SK-N-SH (cell line): ENCODE data around the gene PFKFB3. TPM values are rescaled to one million over a fixed set of nuclear protein-coding genes. Genes with fewer than 3 reads are reported as not detected.

Experiments
- CTCF ChIA-PET: fragments of 300-600, 350-600 bp; formaldehyde crosslinking; extraction: SDS; loops from one replicate; lab custom pipeline; 2021; lab: Yijun Ruan, JAX
- POLR2A ChIA-PET: fragments of 350-600 bp; sonication (Branson Sonifier 250); formaldehyde crosslinking; extraction: SDS; loops from one replicate; lab custom pipeline; 2020; ENCODE audit warnings: antibody characterized with exemption, inconsistent platforms; lab: Yijun Ruan, JAX
- DNase-seq: peaks from one replicate; pipeline ENCODE4 v3.0.0; 2012
- H2AFZ ChIP-seq: fragments of 200-600 bp; sonication (generic); 2 replicates; pipeline ENCODE4 v1.8.1; 2016; ENCODE audit warnings: antibody characterized with exemption, mild to moderate bottlenecking, low read depth
- H3F3A ChIP-seq: fragments of 200-600 bp; sonication (generic); replicated peaks from 2 replicates; pipeline ENCODE3; 2016; ENCODE audit warnings: antibody characterized with exemption, mild to moderate bottlenecking; ENCODE audit not compliant: insufficient read depth
- H3K27ac ChIP-seq, 2 experiments: fragments of 200-500 bp in 1 of 2; fragments of 200-600 bp in 1 of 2; sonication (Bioruptor generic) in 1 of 2; sonication (generic), shearing (Covaris generic) in 1 of 2; 2 replicates each; pipeline versions ENCODE4 v1.5.1 to v1.6.1; 2014 to 2016; ENCODE audit warnings: low read depth in 2 of 2, inconsistent platforms in 1 of 2, low read length in 1 of 2, mild to moderate bottlenecking in 1 of 2, mixed read lengths in 1 of 2
- H3K27me3 ChIP-seq: fragments of 200-600 bp; sonication (generic), shearing (Covaris generic); 2 replicates; pipeline ENCODE4 v1.6.1; 2016; ENCODE audit warnings: mixed run types; ENCODE audit not compliant: insufficient read depth
- H3K36me3 ChIP-seq, 2 experiments: fragments of 200-500 bp in 1 of 2; fragments of 200-600 bp in 1 of 2; sonication (Bioruptor generic) in 1 of 2; sonication (generic) in 1 of 2; replicated peaks in 1 of 2; 2 replicates each; pipeline versions ENCODE3 to v1.5.1; 2014 to 2016; ENCODE audit warnings: low read length in 1 of 2, mild to moderate bottlenecking in 1 of 2; ENCODE audit not compliant: insufficient read depth in 2 of 2, control insufficient read depth in 1 of 2
- H3K4me1 ChIP-seq, 2 experiments: fragments of 200-500 bp in 1 of 2; fragments of 200-600 bp in 1 of 2; sonication (Bioruptor generic) in 1 of 2; sonication (generic), shearing (Covaris generic) in 1 of 2; 2 replicates each; pipeline versions ENCODE4 v1.5.1 to v1.6.1; 2014 to 2016; ENCODE audit warnings: low read depth in 1 of 2, low read length in 1 of 2, mixed run types in 1 of 2; ENCODE audit not compliant: insufficient read depth in 2 of 2, control insufficient read depth in 1 of 2
- H3K4me2 ChIP-seq: fragments of 200-600 bp; sonication (generic), shearing (Covaris generic); 2 replicates; pipeline ENCODE4 v1.6.1; 2017; ENCODE audit warnings: mixed run types
- H3K4me3 ChIP-seq, 2 experiments: fragments of 200-500 bp in 1 of 2; fragments of 200-600 bp in 1 of 2; sonication (Bioruptor generic) in 1 of 2; sonication (generic), shearing (Covaris generic) in 1 of 2; 2 replicates each; pipeline versions ENCODE4 v1.5.1 to v1.8.1; 2014 to 2016; ENCODE audit warnings: low read depth in 2 of 2, inconsistent platforms in 1 of 2, low read length in 1 of 2, mild to moderate bottlenecking in 1 of 2, mixed read lengths in 1 of 2, moderate library complexity in 1 of 2
- H3K79me2 ChIP-seq: fragments of 200-600 bp; sonication (generic); 2 replicates; pipeline ENCODE4 v1.8.1; 2017; ENCODE audit warnings: mild to moderate bottlenecking; ENCODE audit not compliant: insufficient read depth
- H3K9ac ChIP-seq: fragments of 200-600 bp; sonication (generic); 2 replicates; pipeline ENCODE4 v1.6.1; 2017; ENCODE audit warnings: mixed run types
- H3K9me2 ChIP-seq: fragments of 200-600 bp; sonication (generic); 2 replicates; pipeline ENCODE4 v1.6.1; 2017; ENCODE audit warnings: mixed run types
- H3K9me3 ChIP-seq: fragments of 200-600 bp; sonication (generic); 2 replicates; pipeline ENCODE4 v1.6.1; 2017; ENCODE audit warnings: mixed run types, mild to moderate bottlenecking, moderate library complexity
- H4K20me1 ChIP-seq: fragments of 200-600 bp; sonication (generic); 2 replicates; pipeline ENCODE4 v1.6.1; 2017; ENCODE audit warnings: mild to moderate bottlenecking, mixed run types; ENCODE audit not compliant: insufficient read depth
- CHD2 ChIP-seq: fragments of 150-350 bp; IDR thresholded peaks from 2 replicates; pipeline ENCODE4 v1.6.1; 2018; ENCODE audit warnings: low read length; ENCODE audit not compliant: partially characterized antibody
- CTCF ChIP-seq: fragments of 200-600 bp; sonication (generic); IDR thresholded peaks from 2 replicates; pipeline ENCODE4 v1.6.1; 2017; ENCODE audit warnings: antibody characterized with exemption, mild to moderate bottlenecking, moderate library complexity
- FOSL2 ChIP-seq: IDR thresholded peaks from 2 replicates; pipeline ENCODE4 v1.4.0; 2012; ENCODE audit warnings: low read depth, mild to moderate bottlenecking, moderate library complexity, borderline replicate concordance
- FOXM1 ChIP-seq: IDR thresholded peaks from 2 replicates; pipeline ENCODE4 v1.4.0; 2012; ENCODE audit warnings: low read depth, mild to moderate bottlenecking
- MEF2A ChIP-seq: IDR thresholded peaks from 2 replicates; pipeline ENCODE4 v1.4.0; 2012; ENCODE audit warnings: low read depth, borderline replicate concordance
- MXI1 ChIP-seq: IDR thresholded peaks from 2 replicates; pipeline ENCODE4 v1.6.1; 2012; ENCODE audit warnings: mild to moderate bottlenecking, low read depth, low read length, improper control_type of control experiment
- NRF1 ChIP-seq: IDR thresholded peaks from 2 replicates; pipeline ENCODE4 v1.6.1; 2012; ENCODE audit warnings: low read depth, mild to moderate bottlenecking, low read length
- RAD21 ChIP-seq: IDR thresholded peaks from 2 replicates; pipeline ENCODE4 v1.6.1; 2012; ENCODE audit warnings: mild to moderate bottlenecking, low read length
- RXRA ChIP-seq: IDR thresholded peaks from 2 replicates; pipeline ENCODE4 v1.4.0; 2012; ENCODE audit warnings: low read depth, mild to moderate bottlenecking, borderline replicate concordance
- SIN3A ChIP-seq: IDR thresholded peaks from 2 replicates; pipeline ENCODE4 v1.6.1; 2012; ENCODE audit warnings: low read depth, mild to moderate bottlenecking, low read length, moderate library complexity, borderline replicate concordance
- USF1 ChIP-seq: IDR thresholded peaks from 2 replicates; pipeline ENCODE4 v1.4.0; 2012; ENCODE audit warnings: low read depth, borderline replicate concordance
- USF2 ChIP-seq: fragments of 150-350 bp; IDR thresholded peaks from 2 replicates; pipeline ENCODE4 v1.6.1; 2017; ENCODE audit warnings: antibody characterized with exemption, low read length, low read depth, borderline replicate concordance
- ZBTB33 ChIP-seq: IDR thresholded peaks from 2 replicates; pipeline ENCODE4 v1.4.0; 2012; ENCODE audit warnings: low read depth, borderline replicate concordance
- WGBS: methylation state at CpG from one replicate; pipeline ENCODE4 v1.1.6; 2017; ENCODE audit warnings: low lambda C conversion rate; 5-methylcytosine and 5-hydroxymethylcytosine counted together
- polyA plus RNA-seq, 3 experiments: library from polyadenylated mRNA; depleted of rRNA; stranded (reverse); fragments of >200 nt; gene quantifications; 2 replicates each; pipeline ENCODE4 v1.2.3, GENCODE V29; 2012

PFKFB3 gene
- polyA plus RNA-seq, 1 of the 3 experiments (the other 2 are of a cell fraction): 59.7 TPM

GRCh38 chr10:6250745-6251144, 48.0 kb downstream of the PFKFB3 start:
- Histone ChIP-seq H3K9me3 (no peaks in the 10 kb centered on the region), H3K9ac (no peak overlapping the region), H3K27me3 (no peaks in the 10 kb centered on the region), H3K27ac (no peak overlapping the region), H3K4me2 (no peak overlapping the region), H3F3A (peaks cover 4% of the 10 kb centered on the region), H3K79me2 (no peaks in the 10 kb centered on the region), H3K36me3 (no peaks in the 10 kb centered on the region), H2AFZ (no peak overlapping the region), H3K4me1 (no peaks in the 10 kb centered on the region; a peak in 1 of 4 replicates), H3K9me2 (no peaks in the 10 kb centered on the region), H3K4me3 (no peak overlapping the region), H4K20me1 (no peaks in the 10 kb centered on the region)
- POLR2A ChIA-PET: no interaction called here
- 74% methylated on average over 6 of the region's 6 CpGs for WGBS
- no peak for DNase-seq
- CTCF ChIA-PET: interaction anchor here (0.7 kb wide), 1 partner anchor 151 kb away, joined by 3 read pairs; no protein-coding TSS in a partner anchor
- no peak for TF ChIP-seq FOXM1
- TF ChIP-seq MEF2A: no peak
- TF ChIP-seq CTCF: no peak
- TF ChIP-seq USF1: no peak
- no peak for TF ChIP-seq RXRA
- no peak for TF ChIP-seq FOSL2
- TF ChIP-seq SIN3A: no peak
- TF ChIP-seq NRF1: no peak
- no peak for TF ChIP-seq USF2
- TF ChIP-seq CHD2: no peak

- no peak overlapping the region for H3K4me2 ChIP-seq
- CTCF ChIA-PET: no interaction called here
- no peaks in the 10 kb centered on the region for H3K9me2 ChIP-seq
- no peaks in the 10 kb centered on the region for H3K79me2 ChIP-seq
- 93% methylated on average over 8 of the region's 8 CpGs for WGBS
- POLR2A ChIA-PET: no interaction called here
- no peaks in the 10 kb centered on the region for H3K9me3 ChIP-seq
- TF ChIP-seq MXI1 (no peak), FOXM1 (no peak), ZBTB33 (no peak), USF2 (no peak), RAD21 (no peak)
- no peak overlapping the region for H2AFZ ChIP-seq
- no peak overlapping the region for H3K4me3 ChIP-seq
- H3K27ac ChIP-seq: no peak overlapping the region
- no peaks in the 10 kb centered on the region for H3F3A ChIP-seq
- no peaks in the 10 kb centered on the region for H3K36me3 ChIP-seq
- H3K9ac ChIP-seq: no peak overlapping the region
- no peaks in the 10 kb centered on the region for H3K4me1 ChIP-seq
- H4K20me1 ChIP-seq: no peaks in the 10 kb centered on the region
- no peak for DNase-seq
- H3K27me3 ChIP-seq: no peaks in the 10 kb centered on the region
Measured at GRCh38 chr10:6254201-6254600, 51.5 kb downstream of the PFKFB3 start.
